NCI-H146 treated with DMSO at 0.1 percent for 48 hours (cell line): Measurements from ENCODE around the gene CABP4.

Source experiments
- DNase-seq: peaks from one replicate; lab custom pipeline; 2025; ENCODE audit not compliant: unreplicated experiment; lab: John Stamatoyannopoulos, UW

CABP4 gene

DNA sequence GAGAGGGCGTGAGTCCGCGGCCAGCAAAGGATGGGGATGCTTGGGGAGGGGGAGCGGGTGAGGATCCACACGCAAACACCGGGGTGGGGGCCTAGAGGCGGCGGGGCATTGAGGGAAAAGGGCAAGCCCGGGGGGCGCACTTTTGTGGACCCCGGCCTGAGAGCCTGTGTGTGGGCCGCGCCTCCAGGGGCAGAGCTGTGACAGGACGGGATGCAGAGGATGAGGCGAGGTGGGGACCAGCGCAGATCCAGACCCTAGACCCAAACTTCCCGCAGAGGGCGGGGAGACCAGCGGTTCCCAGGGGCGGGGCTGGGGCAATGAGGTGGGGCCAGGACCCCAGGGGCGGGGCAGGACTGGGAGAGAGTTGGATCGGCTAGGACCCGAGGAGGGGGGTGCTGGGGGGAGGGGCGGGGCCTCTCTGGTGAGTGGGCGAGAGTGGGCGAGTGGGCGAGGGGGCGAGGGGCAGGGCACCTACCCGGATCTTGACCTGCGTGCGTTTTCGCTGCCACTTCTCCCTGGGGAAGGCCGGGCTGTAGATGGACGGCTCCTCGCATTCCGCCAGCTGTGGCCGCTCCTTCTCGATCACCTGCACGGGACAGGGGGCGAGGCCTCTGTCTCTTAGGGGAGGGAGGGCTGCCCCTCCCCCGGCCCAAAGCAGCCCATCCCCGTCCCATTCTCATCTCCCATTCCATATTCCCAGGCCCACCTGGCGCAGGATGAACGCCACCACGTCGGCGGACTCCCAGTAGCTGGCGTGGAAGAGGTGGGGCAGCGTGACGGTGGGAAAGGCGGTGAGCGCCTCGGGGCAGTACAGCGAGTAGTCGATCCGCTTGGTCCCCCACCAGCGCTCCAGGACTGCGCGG is 39.4 kb downstream of the CABP4 start:
- no peak for DNase-seq

DNA sequence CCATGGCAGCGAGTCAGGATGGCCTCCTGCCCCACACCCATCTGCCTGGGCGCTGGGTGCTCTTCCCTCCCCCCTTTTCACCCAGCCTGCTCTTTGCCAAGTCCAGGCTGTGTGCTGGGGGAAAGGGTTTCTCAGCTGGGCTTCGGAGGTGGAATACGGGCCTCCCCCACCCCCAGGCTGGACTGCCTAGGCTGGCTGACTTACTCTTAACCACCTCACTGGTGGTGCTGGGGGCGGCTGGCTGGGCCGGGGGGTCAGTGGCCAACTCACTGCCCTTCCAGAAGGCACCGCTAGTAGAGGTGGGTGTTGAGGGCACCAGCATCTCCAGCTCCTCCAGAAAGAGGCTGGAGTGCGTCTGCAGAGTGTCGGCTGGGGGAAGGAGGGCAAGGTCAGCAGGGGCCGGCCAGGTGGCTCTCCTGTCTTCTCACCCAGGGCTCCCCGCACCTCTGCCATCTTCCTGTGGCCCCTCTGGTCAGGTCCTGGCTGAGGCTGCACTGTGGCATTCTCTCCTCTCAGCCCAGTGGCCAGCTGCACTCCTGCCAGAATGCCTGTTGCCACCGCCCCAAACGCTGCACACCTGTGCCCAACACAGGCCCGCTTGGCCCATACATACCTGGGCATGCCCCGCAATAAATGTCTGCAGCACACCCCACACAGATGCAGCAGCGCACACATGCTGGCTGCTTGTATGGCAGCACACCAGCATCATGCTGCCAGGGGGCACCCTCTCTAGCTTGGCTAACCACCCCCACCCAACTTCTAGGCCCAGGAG is 40.3 kb downstream of the CABP4 start:
- DNase-seq: no peak

DNA sequence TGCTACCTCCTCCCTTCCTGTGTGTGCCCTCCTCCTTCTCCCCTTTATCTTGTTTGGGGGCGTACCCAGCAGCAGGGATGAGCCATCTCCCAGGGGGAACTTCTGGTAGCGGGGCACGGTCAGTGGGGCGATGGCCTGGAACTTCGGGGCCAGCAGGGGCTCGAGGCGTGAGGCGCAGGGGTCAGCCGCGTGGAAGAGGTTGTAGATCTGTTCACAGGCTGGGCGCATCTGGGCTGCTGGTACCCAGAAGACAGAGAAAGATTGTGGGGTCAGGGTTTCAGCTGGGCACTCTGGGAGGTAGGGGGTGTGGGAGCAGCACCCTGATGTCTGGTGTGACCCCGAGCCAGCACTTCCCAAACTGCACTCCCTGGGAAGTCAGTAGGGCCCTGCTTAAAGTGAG is 41.0 kb downstream of the CABP4 start:
- no peak for DNase-seq

DNA sequence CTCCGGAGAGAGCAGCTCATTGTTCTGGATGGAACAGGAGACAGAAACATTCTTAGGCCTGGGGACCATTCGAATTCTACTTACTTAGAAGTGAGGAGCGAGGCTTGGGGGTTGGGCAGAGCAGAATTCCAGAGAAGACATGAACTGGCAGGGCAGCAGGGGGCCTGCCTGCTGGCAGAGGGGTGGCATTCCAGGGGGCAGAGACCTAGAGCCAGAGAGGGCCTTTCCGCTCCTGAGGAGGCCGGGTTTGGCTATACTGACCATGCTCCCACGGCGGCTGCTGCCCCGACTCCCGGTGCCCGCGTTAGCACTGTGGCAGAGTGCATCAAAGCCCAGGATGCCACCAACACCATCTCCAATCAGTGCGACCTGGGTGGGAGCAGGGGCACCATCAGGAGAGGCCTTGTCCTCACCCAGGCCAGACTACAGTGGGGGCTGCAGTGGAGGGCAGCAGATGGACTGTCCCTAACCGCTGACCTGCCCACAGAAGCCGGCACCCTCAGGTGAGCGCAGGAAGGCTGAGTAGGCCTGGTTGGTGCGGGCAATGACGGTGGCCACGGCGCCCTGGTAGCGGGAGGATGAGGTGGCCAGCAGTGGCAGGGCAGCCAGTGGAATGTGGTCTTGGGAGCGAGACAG is 42.6 kb downstream of the CABP4 start:
- no peak for DNase-seq

DNA sequence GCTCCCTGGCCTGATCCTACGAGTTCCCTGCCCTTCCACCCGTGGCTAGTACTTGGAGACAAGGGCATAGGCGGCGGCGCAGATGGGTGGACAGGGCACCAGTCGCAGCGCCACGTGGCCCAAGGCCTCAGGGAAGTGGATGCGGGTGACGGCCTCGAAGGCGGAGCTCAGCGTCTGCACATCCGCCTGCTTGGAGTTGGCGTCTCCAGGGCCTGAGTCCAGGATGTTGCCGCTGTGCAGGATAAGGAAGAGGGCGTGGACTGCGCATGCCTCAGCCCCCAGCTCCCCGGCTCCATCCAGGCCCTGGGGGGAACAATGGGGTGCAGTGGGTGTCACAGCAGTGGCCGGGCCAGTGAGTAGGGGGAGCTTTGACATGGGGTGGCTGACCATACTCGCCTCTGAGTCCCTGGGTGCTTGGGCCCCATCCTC is 43.4 kb downstream of the CABP4 start:
- DNase-seq: no peak

DNA sequence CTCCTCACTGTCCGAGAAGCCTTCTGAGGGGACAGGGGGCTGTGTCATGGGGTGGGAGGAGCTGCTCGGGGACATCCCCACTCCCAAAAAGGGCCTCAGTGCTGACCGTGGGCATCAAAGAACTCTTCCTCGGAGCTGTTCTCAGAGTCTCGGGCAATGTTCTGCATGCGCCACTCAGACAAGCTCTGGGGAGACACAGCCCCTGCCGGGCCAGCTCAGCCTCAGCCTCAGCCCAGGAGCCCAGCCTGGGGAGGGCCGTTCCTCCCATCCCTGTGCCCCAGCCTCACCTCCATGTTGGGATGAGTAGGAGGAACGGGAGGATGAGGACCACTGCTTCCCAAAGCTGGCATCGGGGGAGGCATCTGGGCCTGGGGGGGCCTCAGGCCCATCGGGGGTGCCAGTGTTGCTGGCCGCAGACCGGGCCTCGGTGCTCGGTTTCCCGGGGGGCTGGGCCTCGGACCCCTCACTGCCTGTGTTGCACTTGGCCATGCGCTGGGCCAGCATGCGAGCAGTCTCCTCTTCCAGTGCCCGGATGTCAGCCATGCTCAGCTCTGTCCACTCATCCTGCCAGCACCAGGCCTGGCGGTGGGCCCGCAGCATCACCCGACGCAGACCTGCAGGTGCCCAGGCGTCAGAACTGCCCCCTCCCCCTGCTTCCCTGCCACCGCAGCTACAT is 44.8 kb downstream of the CABP4 start:
- DNase-seq: no peak

DNA sequence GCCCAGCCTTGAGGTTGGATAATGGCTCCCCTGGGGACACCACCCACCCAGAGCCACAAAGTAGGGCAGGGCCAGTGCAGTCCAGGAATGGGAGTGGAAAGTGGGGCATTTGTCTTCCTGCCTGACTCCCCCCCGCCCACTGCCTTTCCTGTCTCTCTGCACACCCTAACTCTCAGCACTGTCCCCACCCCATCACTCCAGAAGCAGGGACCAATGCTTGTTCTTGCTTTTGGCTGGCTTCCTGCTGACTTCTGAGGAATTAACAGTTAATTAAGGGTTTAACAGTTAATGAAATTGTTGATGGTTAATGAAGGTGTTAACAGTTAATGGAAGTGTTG is 45.3 kb downstream of the CABP4 start:
- DNase-seq: no peak

DNA sequence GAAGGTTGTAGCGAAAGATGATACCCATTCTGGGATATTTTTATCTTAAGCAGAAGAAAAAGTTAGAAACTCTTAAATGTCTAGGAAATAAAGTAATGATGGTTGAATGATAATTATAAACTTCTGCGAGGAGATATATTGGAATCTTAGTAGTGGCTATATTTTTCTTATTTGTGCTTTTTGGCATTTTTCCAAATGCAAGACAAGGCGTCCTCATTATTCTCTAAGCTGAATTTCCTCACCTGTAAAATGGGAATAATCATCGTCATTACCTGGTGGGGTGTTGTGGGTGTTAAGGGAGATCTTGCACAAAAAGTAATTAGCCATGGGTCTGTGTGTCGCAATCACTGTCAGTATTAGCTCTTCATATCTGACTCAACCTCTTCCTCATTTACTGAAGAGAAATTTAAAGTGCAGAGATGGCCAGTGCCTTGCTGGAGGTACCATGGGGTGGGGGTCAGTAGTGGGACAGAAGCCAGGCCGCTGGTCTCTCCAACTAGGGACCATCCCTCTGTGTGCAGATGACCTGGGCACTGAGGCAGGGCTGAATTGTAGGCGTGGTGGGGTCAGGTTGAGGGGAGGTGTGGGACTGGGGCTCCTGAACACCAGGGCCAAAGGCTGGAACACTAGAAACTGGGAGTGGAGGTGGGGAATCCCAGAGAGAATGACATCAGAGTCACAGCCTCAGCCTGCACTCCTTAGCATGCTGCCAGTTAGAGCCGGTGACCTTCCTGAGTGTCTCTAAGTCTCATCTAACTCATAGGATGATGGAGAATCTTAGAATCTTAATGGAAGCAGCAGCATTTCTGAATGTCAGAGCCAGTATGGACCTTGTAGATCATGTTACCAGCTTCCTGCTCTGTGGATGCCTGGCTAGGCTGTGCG is 45.9 kb downstream of the CABP4 start:
- no peak for DNase-seq

DNA sequence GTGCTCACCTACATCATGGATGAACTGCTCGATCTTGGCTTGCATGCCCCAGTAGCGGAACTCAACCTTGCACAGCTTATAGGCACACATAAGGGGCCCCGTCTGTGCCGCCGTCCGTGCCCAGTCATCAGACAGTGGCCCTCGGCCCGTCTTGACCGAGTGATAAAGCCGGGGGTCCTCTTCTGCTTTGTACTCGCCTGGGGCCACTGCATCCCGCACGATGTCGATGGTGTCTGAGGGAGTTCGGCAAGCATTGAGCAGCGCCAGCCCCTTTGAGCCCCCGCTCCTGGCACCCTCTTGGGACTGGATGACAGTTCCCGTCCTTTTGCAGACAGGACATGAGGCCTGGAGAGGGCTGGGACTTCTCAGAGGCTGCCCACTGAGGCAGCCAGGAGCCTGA is 46.7 kb downstream of the CABP4 start:
- no peak for DNase-seq

DNA sequence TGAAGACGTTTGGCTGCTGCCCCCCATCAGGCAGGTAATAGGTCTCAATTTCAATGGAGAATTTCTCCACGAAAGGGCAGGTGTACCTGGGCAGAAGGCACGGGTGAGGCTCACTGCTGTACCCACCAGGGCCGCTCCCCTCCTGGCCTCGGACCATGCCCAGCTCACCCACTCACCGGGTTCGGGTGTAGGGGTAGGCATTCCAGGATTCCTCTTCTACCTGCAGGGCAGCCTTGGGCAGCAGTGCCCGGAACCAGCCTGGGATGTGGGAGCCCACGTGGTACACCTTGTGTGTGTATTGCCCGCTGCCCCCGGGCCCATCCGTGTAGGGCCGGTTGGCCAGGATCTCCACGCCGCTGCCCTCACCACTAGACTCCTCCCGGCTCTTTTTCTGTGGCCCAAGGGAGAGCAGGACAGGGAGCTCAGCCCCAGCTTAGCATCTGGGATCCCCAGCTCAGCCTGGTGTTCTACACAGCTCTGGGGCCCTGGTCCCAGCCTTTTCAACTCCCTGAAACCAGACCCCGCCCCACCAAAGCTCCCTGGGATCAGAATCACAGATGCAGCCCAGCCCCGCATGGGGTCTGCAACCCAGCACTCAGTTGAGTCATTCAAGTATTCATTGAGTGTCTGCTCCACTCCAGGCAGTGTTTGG is 47.3 kb downstream of the CABP4 start:
- DNase-seq: no peak

DNA sequence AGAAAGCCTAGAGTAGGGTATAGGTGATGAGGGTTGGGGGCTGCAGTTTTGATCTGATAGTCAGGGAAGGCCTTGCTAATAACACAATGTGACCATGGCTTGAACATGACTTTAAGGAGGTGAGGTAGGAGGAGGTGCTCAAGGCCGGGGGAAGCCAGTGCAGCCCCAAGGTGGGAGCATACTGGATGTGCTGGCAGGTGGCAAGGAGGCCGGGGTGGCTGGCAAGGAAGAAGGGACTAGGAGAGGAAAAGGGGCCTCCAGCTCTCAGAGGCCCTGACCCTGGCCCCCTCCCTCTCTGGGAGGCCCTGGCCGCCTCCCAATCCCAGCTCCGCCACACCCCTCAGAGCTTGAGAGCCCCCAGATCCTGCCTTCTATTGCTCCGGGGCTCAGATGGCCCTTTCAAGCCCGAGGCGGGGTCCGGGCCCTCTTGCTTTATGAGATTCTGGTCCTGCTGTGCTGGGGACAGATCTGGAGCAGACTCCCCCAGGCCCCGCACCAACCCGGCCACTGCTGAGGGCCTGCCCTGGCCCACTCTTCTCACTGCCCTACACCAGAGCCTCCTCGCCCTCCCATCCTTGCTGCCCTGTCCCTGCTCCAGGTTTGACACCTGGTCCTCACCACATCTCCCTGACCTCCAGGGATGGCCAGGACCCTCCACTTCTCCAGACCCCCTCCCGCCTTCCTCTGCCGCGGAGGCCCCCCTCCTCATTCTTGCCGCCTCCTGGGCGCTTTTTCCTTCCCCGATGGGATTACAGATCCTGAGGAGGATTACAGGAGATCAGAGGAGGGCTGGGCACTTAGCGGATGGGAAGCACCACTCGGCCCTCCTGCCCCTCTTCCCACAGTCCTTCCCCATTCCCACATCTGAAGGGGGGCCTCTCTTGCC is 48.2 kb downstream of the CABP4 start:
- DNase-seq: no peak

DNA sequence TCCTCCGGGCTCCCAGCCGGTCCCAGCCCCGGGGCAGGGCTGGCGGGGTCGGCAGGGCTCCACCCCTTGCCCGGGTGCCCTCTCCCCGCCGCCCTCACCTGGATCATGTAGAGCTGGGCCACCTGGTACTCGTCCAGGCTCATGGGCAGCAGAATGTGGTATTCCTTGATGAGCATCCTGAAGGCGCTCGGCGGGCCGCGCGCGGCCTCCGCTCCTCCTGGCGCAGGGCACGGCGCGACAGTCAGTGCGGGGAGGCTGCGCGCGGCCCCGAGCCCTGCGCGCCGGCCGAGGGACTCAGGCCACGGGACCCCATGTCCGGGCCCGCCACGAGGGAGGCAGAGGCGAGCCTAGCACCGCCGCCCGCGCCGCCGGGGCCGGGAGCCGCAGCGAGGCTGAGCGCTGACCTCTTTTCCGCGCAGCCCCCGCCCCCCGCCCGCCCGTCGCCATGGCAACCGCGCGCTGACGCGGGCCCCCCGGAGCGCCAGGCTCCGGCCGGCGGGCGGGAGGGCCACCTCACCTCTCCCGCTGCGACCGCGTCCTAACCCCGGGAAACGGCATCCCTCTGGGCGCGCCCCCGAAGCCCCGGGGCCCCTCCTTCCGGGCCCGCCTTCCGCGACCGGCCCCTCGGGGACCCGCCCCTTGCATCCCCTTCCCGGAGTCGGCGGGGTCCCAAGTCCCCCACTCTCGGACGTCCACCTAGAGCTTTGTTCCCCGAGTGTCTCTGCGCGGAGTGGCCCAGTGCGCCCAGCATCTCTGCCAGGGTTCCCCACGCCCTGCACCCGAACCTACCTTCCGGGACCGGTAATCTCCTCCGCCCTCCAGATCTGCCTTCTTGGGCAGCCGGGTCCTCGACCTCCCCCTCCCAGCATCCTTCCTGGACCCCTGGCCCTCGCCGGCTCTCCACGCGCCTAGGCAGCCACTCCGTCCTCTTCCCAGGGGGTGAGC is 49.1 kb downstream of the CABP4 start:
- peak; percentile 41 for DNase-seq

DNA sequence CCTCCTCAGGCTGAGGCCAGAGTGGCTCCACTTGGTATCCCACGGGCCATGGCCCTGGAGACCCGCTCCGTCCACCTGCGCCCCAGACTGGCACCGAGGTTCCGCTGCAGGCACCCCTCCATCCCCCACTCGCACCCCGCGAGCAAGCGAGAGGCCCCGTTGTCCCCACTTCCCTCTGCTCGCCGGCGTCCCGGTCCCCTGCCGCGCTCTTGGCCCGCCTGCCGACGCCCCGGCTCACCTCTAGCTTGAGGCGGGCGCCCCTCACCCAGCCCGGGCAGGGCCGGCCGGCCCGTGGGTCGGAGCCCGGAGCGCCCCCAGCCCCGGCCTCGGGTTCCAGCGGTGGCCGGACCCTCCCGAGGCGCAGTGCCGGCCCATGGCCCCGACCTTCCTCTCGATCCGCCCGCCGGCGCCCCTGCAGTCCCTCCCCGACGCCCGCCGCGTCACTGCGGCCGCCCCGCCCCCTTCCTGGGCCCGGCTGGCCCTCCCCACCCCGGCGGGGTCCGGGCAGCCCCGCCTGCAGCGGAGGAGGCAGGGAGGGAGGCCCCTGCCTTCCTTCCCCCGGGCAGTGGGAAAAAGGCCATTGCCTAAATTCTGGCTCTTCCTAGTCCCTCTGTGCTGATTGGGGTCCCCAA is 49.9 kb downstream of the CABP4 start, which contains the start of gene PITPNM1:
PITPNM1 (minus strand) TSS at position 414 of the 632 bp plus-strand sequence. CDS start 1,183 bp downstream, outside the sequence.
- peak; percentile 63 for DNase-seq

DNA sequence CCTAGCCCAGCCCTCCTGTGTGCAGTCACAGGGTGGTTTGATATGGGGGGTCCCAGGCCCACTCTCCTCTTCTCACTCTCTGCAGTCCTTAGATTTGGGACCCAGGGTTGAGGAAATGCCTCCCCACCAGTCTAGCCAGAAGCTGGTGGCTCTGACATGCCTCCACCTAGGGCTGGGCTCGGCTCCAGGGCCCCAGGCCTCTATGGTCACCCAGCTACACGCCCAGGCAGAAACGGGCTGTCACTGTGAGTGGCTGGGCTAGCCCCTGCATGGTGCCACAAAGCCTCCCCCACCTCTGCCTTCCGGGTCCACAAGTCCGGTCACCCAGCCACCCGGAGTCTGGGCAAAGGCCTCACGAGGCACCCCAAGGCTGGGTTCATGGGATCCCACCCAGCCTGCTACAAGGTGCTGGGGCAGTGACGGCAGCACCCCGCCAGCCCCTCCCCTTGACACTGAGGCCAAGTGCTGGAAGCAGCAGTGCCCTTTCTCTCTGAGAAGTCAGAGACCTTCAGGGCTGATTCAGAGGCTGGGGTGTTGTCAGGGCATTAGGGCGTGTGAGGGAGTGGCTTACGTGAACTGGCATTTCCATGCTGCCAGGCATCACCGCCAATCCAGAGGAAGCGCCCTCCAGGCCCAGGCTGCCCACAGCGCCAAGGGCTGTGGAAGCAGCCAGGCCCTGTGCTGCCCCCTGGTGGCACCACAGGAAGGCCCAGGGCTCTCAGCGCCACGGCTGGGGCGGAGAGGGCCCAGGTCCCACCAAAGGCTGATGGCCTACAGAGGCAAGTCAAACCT is 50.6 kb downstream of the CABP4 start:
- DNase-seq: peak; percentile 50

DNA sequence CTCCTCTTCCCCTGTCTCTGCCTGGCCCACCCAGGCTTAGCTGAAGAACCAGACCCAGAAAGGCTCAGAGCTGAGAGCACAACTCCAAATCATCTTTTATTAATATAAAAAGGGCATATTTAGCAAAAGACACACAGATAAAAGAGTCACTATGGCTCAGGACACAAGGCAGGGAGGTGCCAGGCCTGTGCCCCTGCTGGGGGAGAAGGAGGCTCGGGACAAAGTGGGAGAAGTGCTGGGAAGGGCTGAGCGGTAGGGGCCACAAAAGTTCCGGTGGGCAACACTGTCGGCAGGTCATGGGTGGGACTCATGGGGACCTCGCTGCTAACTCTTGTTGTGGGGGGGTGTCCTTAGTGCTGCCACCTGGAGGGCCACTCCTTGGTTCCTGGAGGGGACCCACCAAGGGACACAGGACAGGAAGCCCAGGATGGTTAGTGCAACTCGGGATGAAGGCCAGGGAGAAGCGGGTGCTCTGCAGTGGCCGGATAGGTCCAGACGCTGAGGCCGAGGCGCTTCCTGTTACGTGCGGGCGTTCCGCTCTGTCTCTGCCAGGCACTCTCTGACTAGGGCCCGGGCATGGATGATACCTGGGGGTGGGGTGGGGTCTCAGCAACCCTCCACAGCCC is 51.4 kb downstream of the CABP4 start:
- DNase-seq: no peak
